ENCODE measurements around the gene RMND1. TPM values are rescaled to one million over a fixed set of nuclear protein-coding genes. Genes with fewer than 3 reads are reported as not detected.

Gene RMND1
- total RNA-seq, 2 donors from 2014 or later: 9.5 to 13.0 TPM

GRCh38 chr6:151431337-151431736 is 20.6 kb downstream of the RMND1 start:
- intact Hi-C loops (cut with DNase I): no loop called here
- DNase-seq: no peak
- ATAC-seq: no peak

GRCh38 chr6:151430886-151431285 is 21.0 kb downstream of the RMND1 start:
- no peak for ATAC-seq
- DNase-seq: no peak
- intact Hi-C loops (cut with DNase I): no loop called here

DNA sequence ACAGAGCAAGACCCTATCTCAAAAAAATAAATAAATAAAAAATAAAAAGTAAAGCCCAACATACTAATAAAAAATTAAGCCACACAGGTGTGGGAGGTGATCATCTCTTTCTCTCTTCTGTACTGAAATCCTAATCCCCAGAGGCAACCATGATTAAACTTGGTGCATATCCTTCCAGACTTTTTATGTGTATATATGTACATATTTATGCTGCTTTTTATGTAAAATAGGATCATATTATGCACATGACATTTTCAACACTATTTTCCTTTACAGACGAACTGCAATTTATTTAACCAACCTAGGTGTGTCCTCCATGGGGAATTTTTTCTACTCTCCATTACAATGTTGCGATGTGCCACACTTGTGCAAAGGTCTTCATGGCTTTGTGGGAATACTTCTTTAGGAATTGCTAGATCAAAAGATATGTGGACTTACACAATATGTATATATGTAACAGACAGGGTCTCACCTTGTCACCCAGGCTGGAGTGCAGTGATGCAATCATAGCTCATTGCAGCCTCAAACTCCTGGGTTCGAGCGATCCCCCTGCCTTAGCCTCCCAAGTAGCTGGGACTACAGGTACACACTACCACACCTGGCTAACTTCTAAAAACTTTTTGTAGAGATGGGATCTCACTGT is 23.7 kb downstream of the RMND1 start:
- ATAC-seq: no peak
- intact Hi-C loops (cut with DNase I): no loop called here
- no peak for DNase-seq

DNA sequence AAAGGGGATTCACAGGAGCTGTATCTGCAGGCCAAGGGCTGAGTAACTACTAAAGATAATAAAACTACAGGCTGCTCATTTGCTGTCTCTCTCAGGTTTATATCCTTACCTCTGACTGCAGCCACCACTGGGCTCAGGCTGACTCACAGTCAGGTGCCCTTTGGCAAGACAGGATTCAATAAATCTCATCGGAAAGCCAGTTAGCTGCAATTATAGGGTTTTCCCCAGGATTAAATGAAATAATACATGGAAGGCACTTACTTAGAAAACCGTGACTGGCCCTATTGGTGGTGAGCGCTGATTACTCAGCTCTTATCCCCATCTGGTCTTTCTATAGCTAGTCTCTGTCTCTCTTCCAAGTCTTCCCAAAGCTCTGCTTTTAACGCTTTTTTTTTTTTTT is 26.4 kb downstream of the RMND1 start:
- ATAC-seq (no peak), DNase-seq (no peak)
- intact Hi-C loops (cut with DNase I): no loop called here

- ATAC-seq: no peak
- no peak for DNase-seq
- intact Hi-C loops (cut with DNase I): no loop called here
Measured at GRCh38 chr6:151422981-151423380, 28.9 kb downstream of the RMND1 start.

DNA sequence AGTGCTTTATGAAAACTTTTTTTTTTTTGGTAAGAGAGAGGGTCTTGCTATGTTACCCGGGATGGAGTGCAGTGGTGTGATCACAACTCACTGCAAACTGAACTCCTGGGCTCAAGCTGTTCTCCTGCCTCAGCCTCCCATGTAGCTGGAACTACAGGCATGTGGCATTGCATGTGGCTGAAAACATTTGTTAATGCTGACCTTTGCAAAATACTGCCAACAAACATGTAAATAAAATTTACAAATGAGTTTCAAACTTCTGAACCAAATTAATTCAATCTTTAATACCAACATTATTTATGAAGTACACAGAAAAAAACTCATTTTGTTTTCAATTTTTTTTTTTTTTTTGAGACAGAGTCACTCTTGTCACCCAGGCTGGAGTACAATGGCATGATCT is 34.4 kb downstream of the RMND1 start:
- DNase-seq (no peak), ATAC-seq (no peak)
- intact Hi-C loops (cut with DNase I): no loop called here

DNA sequence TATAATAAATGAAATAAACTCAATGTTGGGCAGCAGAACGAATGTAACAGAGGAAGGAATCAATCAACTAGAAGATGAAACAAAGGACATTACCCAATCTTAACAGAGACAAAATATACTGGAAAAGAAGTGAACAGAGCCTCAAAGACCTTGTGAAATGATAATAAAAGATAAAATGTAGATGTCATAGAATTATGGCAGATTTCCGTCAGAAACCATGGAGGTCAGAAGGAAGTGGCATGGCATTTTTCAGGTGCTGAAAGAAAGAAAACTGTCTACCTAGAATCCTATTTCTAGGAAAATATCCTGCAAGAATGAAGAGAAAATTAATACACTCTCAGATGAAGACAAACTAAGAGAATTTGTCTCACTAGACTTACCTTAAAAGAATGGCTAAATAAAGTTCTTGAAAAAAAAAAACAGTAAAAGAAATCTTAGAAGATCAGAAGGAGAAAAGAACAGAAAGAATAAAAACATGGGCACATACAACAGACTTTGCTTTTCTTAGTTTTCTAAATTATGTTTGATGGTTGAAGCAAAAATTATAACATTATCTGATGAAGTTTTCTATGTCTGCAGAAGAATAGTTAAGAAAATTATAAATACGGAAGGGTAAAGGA is 37.2 kb downstream of the RMND1 start:
- intact Hi-C loops (cut with DNase I): no loop called here
- DNase-seq (no peak), ATAC-seq (no peak)

- ATAC-seq (no peak), DNase-seq (no peak)
- intact Hi-C loops (cut with DNase I): no loop called here
Measured at GRCh38 chr6:151413372-151414145, 38.4 kb downstream of the RMND1 start.

DNA sequence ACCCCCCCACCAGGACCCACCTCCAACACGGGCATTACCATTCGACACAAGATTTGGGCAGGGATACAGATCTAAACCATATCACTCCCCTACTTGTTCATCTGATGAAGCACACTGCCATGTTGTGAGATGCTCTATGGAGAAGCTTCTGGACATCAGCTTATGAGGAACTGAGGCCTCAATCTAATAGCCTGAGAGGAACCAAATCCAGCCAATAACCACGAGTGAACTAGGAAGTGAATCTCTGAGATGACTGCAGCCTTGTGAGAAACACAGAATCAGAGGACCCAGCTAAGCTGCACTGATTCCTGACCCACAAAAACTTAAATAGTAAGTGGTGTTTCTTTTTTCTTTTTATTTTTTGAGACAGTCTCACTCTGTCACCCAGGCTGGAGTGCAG is 39.0 kb downstream of the RMND1 start:
- ATAC-seq (no peak), DNase-seq (no peak)
- intact Hi-C loops (cut with DNase I): no loop called here

GRCh38 chr6:151409679-151410078 is 42.2 kb downstream of the RMND1 start:
- DNase-seq (no peak), ATAC-seq (no peak)
- intact Hi-C loops (cut with DNase I): loop anchor here in 1 of 2 donors (5.0 kb wide), 1 partner anchor 68 kb away; no protein-coding TSS in a partner anchor

DNA sequence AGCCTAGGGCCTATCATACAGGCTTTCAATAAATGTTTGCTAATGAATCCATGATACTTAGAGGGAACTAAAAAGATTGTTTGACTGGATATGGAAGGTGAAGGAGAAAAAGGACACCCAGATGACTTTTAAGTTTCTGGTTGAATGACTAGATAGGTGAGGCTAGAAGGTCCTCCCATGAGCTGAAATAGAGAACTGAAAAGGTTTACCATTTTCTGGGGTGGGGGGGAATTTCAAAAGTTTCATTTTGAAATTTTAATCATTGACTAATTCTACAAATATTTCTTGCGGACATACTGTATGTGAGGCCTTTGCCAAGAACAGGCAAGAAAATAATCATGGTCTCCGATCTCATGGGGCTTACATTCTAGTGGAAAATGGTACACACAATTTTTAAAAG is 42.7 kb downstream of the RMND1 start:
- no peak for ATAC-seq
- intact Hi-C loops (cut with DNase I): loop anchor here in 1 of 2 donors (5.0 kb wide), 1 partner anchor 68 kb away; no protein-coding TSS in a partner anchor

GRCh38 chr6:151408858-151409257 is 43.1 kb downstream of the RMND1 start:
- DNase-seq (no peak), ATAC-seq (peak in 1 of 2 donors; percentile 35)
- intact Hi-C loops (cut with DNase I): loop anchor here in 1 of 2 donors (5.0 kb wide), 1 partner anchor 68 kb away; no protein-coding TSS in a partner anchor

More for the DNA sequence above, 42.7 kb downstream of the RMND1 start:
- DNase-seq: no peak

DNA sequence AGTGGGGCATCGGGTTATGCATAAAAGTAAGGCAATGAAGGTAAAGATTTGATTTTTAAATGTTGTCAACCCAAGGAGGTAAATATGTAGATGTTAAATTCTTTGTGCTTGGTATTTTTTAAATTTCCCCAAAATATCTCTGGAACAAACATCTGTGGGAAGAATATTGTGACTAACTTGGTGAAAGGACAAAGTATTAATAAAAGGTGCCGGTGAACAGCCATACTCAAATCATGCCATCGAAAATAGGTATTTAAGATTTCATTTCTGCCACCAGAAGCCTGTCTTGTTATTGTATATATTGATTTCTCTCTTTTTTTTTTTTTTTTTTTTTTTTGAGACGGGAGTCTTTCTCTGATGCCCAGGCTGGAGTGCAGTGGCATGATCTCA is 48.0 kb downstream of the RMND1 start:
- DNase-seq (no peak), ATAC-seq (no peak)
- intact Hi-C loops (cut with DNase I): no loop called here

- DNase-seq (no peak), ATAC-seq (no peak)
- intact Hi-C loops (cut with DNase I): no loop called here
Measured at GRCh38 chr6:151402228-151402627, 49.7 kb downstream of the RMND1 start.

- no peak for DNase-seq
- intact Hi-C loops (cut with DNase I): no loop called here
Measured at GRCh38 chr6:151400473-151400872, 51.5 kb downstream of the RMND1 start.

GRCh38 chr6:151399679-151400078 is 52.2 kb downstream of the RMND1 start:
- intact Hi-C loops (cut with DNase I): no loop called here

More at GRCh38 chr6:151400473-151400872, 51.5 kb downstream of the RMND1 start:
- no peak for ATAC-seq

GRCh38 chr6:151393410-151393809 is 58.5 kb downstream of the RMND1 start:
- intact Hi-C loops (cut with DNase I): loop anchor here in 1 of 2 donors (5.0 kb wide), 1 partner anchor 54 kb away; no protein-coding TSS in a partner anchor
- DNase-seq (no peak), ATAC-seq (no peak)

More at GRCh38 chr6:151399679-151400078, 52.2 kb downstream of the RMND1 start:
- ATAC-seq: no peak
- no peak for DNase-seq

DNA sequence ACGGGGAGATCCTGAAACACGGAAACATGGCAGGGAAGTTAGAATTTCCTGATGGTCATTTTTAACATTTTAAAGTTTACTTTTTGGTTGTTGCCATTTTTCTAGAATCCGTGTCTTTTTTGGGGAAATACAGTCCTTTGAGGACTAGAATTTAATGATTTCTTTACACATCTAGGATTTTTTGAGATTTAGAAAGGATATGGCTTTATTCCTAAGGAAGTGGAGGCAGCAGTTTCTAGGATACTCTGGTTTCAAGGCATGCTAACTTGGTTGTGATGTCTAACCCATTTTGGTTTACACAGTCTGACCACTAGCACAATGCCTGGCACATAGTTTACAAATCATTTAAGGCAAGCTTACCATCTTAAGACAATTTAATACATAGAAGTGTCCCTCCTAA is 59.5 kb downstream of the RMND1 start:
- no peak for DNase-seq
- intact Hi-C loops (cut with DNase I): loop anchor here in 1 of 2 donors (5.0 kb wide), 1 partner anchor 55 kb away; no protein-coding TSS in a partner anchor
- no peak for ATAC-seq

- intact Hi-C loops (cut with DNase I): loop anchor here in 1 of 2 donors (5.0 kb wide), 1 partner anchor 56 kb away; no protein-coding TSS in a partner anchor
- peak; percentile 7 to 8 for ATAC-seq
Measured at GRCh38 chr6:151391471-151392413, 60.2 kb downstream of the RMND1 start, which contains the start of gene ZBTB2. ZBTB2 (minus strand) TSS chr6:151391559; CDS start chr6:151373637, 17,922 bp downstream.

More at GRCh38 chr6:151391471-151392413, 60.2 kb downstream of the RMND1 start, which contains the start of gene ZBTB2:
- DNase-seq: peak; percentile 73
